Measurements from ENCODE around the gene MFN1.
A peak's percentile ranks its signal among the peaks of the same experiment; 100 is the strongest.

The MFN1 gene

DNA sequence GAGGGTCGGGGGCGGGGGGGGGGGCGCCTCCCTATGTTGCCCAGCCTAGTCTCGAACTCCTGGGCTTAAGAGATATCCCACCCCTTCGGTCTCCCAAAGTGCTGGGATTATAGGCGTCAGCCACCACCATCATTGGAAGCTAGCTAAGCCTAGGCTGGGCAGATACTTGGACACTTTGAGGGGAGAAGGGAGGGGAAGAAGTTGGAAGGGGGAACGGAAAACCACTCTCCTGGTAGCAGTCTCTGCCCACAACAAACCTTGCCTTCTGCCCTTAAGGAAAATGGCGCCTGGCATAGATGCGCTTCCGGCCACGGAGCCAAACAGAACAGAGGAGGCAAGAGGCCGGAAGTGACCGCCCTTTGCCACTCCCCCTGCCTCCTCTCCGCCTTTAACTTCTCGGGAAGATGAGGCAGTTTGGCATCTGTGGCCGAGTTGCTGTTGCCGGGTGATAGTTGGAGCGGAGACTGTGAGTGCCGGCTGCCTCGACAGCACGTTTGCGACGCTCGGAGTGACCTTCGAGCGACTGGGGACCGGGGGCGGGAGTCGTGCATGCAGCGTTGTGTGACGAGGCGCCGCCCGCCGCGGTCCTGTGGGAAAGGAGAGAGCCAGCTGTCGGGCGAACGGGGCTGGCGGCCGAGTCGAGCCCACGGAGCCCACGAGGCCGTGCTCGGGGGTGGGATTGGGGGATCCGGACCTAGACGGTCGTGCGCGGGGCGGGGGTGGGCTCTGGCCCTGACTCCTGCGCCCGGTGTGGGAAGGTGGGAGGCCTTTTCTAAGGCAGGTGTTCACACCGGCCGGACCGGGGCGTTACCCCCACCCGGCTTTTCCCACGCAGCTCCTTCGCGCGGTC lies at the start of gene MFN1:
Gene MFN1 (plus strand): TSS at position 365 of the 850 bp plus-strand sequence. CDS start 1,143 bp downstream, outside the sequence.
- Histone ChIP-seq H3K36me3 (ENCODE audit: low read length) (peaks cover 9% of the 10 kb centered on the region; the same call in 1 of the 2 replicates), H3K4me3 (ENCODE audit: insufficient read depth, low read length, poor library complexity, severe bottlenecking) (peak within 1 kb of the TSS; percentile 74), H3K79me2 (ENCODE audit: insufficient read depth, low read length) (peaks cover 26% of the 10 kb centered on the region), H2AFZ (ENCODE audit: low read depth, low read length, severe bottlenecking) (peak within 1 kb of the TSS; percentile 90), H3K9me2 (replicated peaks; ENCODE audit: insufficient read depth, low read length) (no peaks in the 10 kb centered on the region), H3K9me3 (ENCODE audit: insufficient read depth, low read length) (no peaks in the 10 kb centered on the region), H3F3A (ENCODE audit: insufficient read depth) (peaks cover 30% of the 10 kb centered on the region; the same call in 1 of the 2 replicates), H4K20me1 (ENCODE audit: low read depth, low read length) (no peaks in the 10 kb centered on the region), H3K4me2 (ENCODE audit: low read depth, low read length, poor library complexity, severe bottlenecking) (peak within 1 kb of the TSS; percentile 78), H3K9ac (ENCODE audit: low read length) (peak within 1 kb of the TSS; percentile 70), H3K27ac (ENCODE audit: low read depth, low read length) (peak within 1 kb of the TSS; percentile 54), H3K27me3 (ENCODE audit: low read length) (no peaks in the 10 kb centered on the region)
- no peak for TF ChIP-seq EZH2phosphoT487 (conservative IDR thresholded peaks at IDR 0.05; ENCODE audit: low read length)
- TF ChIP-seq, protein P1, sequence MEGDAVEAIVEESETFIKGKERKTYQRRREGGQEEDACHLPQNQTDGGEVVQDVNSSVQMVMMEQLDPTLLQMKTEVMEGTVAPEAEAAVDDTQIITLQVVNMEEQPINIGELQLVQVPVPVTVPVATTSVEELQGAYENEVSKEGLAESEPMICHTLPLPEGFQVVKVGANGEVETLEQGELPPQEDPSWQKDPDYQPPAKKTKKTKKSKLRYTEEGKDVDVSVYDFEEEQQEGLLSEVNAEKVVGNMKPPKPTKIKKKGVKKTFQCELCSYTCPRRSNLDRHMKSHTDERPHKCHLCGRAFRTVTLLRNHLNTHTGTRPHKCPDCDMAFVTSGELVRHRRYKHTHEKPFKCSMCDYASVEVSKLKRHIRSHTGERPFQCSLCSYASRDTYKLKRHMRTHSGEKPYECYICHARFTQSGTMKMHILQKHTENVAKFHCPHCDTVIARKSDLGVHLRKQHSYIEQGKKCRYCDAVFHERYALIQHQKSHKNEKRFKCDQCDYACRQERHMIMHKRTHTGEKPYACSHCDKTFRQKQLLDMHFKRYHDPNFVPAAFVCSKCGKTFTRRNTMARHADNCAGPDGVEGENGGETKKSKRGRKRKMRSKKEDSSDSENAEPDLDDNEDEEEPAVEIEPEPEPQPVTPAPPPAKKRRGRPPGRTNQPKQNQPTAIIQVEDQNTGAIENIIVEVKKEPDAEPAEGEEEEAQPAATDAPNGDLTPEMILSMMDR (IDR thresholded peaks at IDR 0.05; ENCODE audit: insufficient read depth, low read length, poor library complexity, severe bottlenecking): no peak

DNA sequence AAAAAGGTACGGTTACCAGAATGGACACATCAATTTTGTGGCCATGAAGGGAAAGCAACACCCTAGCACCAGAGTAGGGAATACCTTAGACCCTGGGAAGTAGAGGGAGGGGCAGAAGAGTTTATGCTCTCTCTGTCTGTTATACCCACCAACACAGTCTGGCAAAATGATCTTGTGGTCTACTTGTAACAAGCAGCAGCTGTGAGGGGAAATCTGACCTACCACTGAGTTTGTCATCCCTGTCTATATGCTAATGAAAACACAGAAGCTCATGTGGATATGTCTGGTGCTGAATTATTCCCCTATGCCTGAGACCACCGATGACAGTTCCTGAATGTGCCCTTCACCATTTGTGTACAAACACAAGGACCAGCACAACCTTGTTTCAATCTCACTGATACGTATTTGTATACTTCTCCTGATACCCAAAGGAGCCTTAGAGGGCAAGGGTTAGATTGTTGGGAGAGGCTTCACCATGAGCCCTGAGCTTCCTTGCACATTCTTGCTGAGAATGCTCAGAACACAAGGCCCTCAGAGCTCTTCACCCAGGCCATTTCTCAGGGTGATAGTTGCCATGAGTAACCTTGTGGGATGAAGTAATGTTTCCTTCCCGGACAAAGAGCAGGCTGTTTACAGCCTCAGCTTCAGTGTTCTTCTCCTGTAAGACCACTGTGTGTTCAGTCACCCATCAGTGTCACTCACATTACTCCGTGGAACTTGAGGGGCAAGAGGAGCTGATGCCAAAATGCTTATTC lies 49.4 kb upstream of the MFN1 start:
- no peaks in the 10 kb centered on the region for H3F3A ChIP-seq (ENCODE audit: insufficient read depth)
- no peak overlapping the region for H3K27ac ChIP-seq (ENCODE audit: low read depth, low read length)
- no peak overlapping the region for H3K9ac ChIP-seq (ENCODE audit: low read length)
- no peaks in the 10 kb centered on the region for H3K36me3 ChIP-seq (ENCODE audit: low read length)
- H3K9me2 ChIP-seq (replicated peaks; ENCODE audit: insufficient read depth, low read length): no peaks in the 10 kb centered on the region
- no peak overlapping the region for H3K4me2 ChIP-seq (ENCODE audit: low read depth, low read length, poor library complexity, severe bottlenecking)
- H3K9me3 ChIP-seq (ENCODE audit: insufficient read depth, low read length): no peaks in the 10 kb centered on the region
- H3K79me2 ChIP-seq (ENCODE audit: insufficient read depth, low read length): no peaks in the 10 kb centered on the region
- TF ChIP-seq EZH2phosphoT487 (conservative IDR thresholded peaks at IDR 0.05; ENCODE audit: low read length): no peak
- TF ChIP-seq, protein P1 (IDR thresholded peaks at IDR 0.05; ENCODE audit: insufficient read depth, low read length, poor library complexity, severe bottlenecking): no peak
- H2AFZ ChIP-seq (ENCODE audit: low read depth, low read length, severe bottlenecking): no peak overlapping the region
- no peak overlapping the region for H3K4me3 ChIP-seq (ENCODE audit: insufficient read depth, low read length, poor library complexity, severe bottlenecking)
- H4K20me1 ChIP-seq (ENCODE audit: low read depth, low read length): no peaks in the 10 kb centered on the region
- no peaks in the 10 kb centered on the region for H3K27me3 ChIP-seq (ENCODE audit: low read length)

DNA sequence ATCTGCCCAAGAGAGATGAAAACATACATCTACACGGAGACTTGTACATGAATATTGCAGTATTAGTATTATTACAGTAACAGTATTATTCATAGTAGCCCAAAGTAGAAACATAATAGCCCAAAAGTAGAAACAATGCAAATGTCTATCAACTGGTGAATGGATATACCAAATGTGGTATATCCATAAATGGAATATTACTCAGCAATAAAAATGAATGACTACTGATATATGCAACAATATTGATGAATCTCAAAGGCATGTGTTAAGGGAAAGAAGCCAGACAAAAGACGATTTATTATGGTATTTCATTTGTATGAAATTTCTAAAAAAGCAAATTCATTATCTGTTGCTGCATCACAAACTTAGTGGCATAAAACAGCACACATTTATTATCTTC lies 48.2 kb upstream of the MFN1 start:
- no peak overlapping the region for H3K27ac ChIP-seq (ENCODE audit: low read depth, low read length)
- TF ChIP-seq, protein P1 (IDR thresholded peaks at IDR 0.05; ENCODE audit: insufficient read depth, low read length, poor library complexity, severe bottlenecking): no peak
- TF ChIP-seq EZH2phosphoT487 (conservative IDR thresholded peaks at IDR 0.05; ENCODE audit: low read length): no peak
- no peak overlapping the region for H3K4me3 ChIP-seq (ENCODE audit: insufficient read depth, low read length, poor library complexity, severe bottlenecking)
- H3K9ac ChIP-seq (ENCODE audit: low read length): no peak overlapping the region
- H3K27me3 ChIP-seq (ENCODE audit: low read length): no peaks in the 10 kb centered on the region
- H3K79me2 ChIP-seq (ENCODE audit: insufficient read depth, low read length): no peaks in the 10 kb centered on the region
- H4K20me1 ChIP-seq (ENCODE audit: low read depth, low read length): no peaks in the 10 kb centered on the region
- H2AFZ ChIP-seq (ENCODE audit: low read depth, low read length, severe bottlenecking): no peak overlapping the region
- no peaks in the 10 kb centered on the region for H3K9me2 ChIP-seq (replicated peaks; ENCODE audit: insufficient read depth, low read length)
- H3F3A ChIP-seq (ENCODE audit: insufficient read depth): no peaks in the 10 kb centered on the region
- no peaks in the 10 kb centered on the region for H3K9me3 ChIP-seq (ENCODE audit: insufficient read depth, low read length)
- no peaks in the 10 kb centered on the region for H3K36me3 ChIP-seq (ENCODE audit: low read length)
- H3K4me2 ChIP-seq (ENCODE audit: low read depth, low read length, poor library complexity, severe bottlenecking): no peak overlapping the region
